HCT116 (cell line): Measurements from ENCODE around the gene LCN1. TPM values are rescaled to one million over a fixed set of nuclear protein-coding genes. Genes with fewer than 3 reads are reported as not detected.

Source experiments
- ATAC-seq: fragments of 200-7000 bp; cut with Tn5 transposase; 2 replicates; pipeline ENCODE4 v1.9.1; 2020; ENCODE audit warnings: mild to moderate bottlenecking, moderate library complexity
- BruUV-seq: library from RNA; stranded (reverse); fragments of 400-500 nt; replicated peaks from 2 replicates; lab custom pipeline; 2021; lab: Mats Ljungman, UMichigan
- CTCF ChIA-PET: fragments of 300-600 bp; sonication (Branson Sonifier 250); formaldehyde crosslinking; loops from one replicate; lab custom pipeline; 2021; ENCODE audit warnings: antibody characterized with exemption; lab: Charles Lee
- POLR2A ChIA-PET: fragments of 300-600, 350-600 bp; sonication (Branson Sonifier 250); formaldehyde crosslinking; loops from one replicate; lab custom pipeline; 2021; ENCODE audit warnings: antibody characterized with exemption; lab: Charles Lee
- RAD21 ChIA-PET, 2 experiments: fragments of 300-600 bp; sonication (Branson Sonifier 250); formaldehyde crosslinking; loops; one replicate each; lab custom pipeline; 2023; ENCODE audit warnings: low total read pairs in 2 of 2; ENCODE audit not compliant: uncharacterized antibody in 2 of 2, unreplicated experiment in 2 of 2, low non-redundant PET in 1 of 2; lab: Charles Lee
- DNase-seq: peaks from one replicate; pipeline ENCODE4 v3.0.0-alpha.2; 2010; ENCODE audit warnings: low read depth, low spot score
- H2AFZ ChIP-seq: fragments of 200-600 bp; shearing (Covaris generic), sonication (generic); 2 replicates; pipeline ENCODE4 v1.6.1; 2017; ENCODE audit warnings: low read depth, mixed run types, mixed read lengths, antibody characterized with exemption, low read length; ENCODE audit not compliant: poor library complexity, severe bottlenecking
- H3K27ac ChIP-seq: 2 replicates; pipeline ENCODE4 v1.5.1; 2012; ENCODE audit warnings: low read depth, low read length
- H3K27me3 ChIP-seq: fragments of 200-600 bp; sonication (generic); 2 replicates; pipeline ENCODE4 v1.6.1; 2016; ENCODE audit warnings: mixed run types, low read length, mixed read lengths; ENCODE audit not compliant: insufficient read depth
- H3K36me3 ChIP-seq, 2 experiments: fragments of 200-500 bp in 1 of 2; fragments of 200-600 bp in 1 of 2; sonication (Bioruptor generic) in 1 of 2; sonication (generic) in 1 of 2; 2 replicates each; pipeline versions ENCODE4 v1.5.1 to v1.6.1; 2014 to 2016; ENCODE audit warnings: low read length in 2 of 2, inconsistent platforms in 1 of 2, mixed read lengths in 1 of 2, mixed run types in 1 of 2; ENCODE audit not compliant: insufficient read depth in 2 of 2, control insufficient read depth in 1 of 2
- H3K4me1 ChIP-seq, 2 experiments: fragments of 200-600 bp in 1 of 2; sonication (generic) in 1 of 2; 2 replicates each; pipeline versions ENCODE4 v1.5.1 to v1.6.1; 2012 to 2017; ENCODE audit warnings: low read length in 2 of 2, inconsistent platforms in 1 of 2, mild to moderate bottlenecking in 1 of 2, mixed read lengths in 1 of 2, mixed run types in 1 of 2, moderate library complexity in 1 of 2; ENCODE audit not compliant: insufficient read depth in 2 of 2, control insufficient read depth in 1 of 2
- H3K4me2 ChIP-seq: fragments of 200-600 bp; sonication (generic); 2 replicates; pipeline ENCODE4 v1.6.1; 2017; ENCODE audit warnings: mixed run types, low read length, mixed read lengths
- H3K4me3 ChIP-seq, 2 experiments: fragments of 200-600 bp in 1 of 2; sonication (generic) in 1 of 2; replicated peaks in 1 of 2; 2 replicates each; pipeline ENCODE4 v1.5.1; 2011 to 2016; ENCODE audit warnings: low read length in 2 of 2, control low read depth in 1 of 2, low read depth in 1 of 2, mild to moderate bottlenecking in 1 of 2, mixed read lengths in 1 of 2, mixed run types in 1 of 2
- H3K79me2 ChIP-seq: fragments of 200-600 bp; sonication (generic); 2 replicates; pipeline ENCODE4 v1.6.1; 2017; ENCODE audit warnings: mild to moderate bottlenecking, mixed run types, low read length, moderate library complexity, mixed read lengths; ENCODE audit not compliant: insufficient read depth
- H3K9ac ChIP-seq: fragments of 200-600 bp; sonication (generic); 2 replicates; pipeline ENCODE4 v1.6.1; 2016; ENCODE audit warnings: low read length, mixed read lengths
- H3K9me2 ChIP-seq: fragments of 200-600 bp; sonication (generic), shearing (Covaris generic); 2 replicates; pipeline ENCODE4 v1.6.1; 2017; ENCODE audit warnings: mixed run types, mild to moderate bottlenecking, moderate library complexity; ENCODE audit not compliant: insufficient read depth
- H3K9me3 ChIP-seq, 2 experiments: fragments of 200-500 bp in 1 of 2; fragments of 200-600 bp in 1 of 2; sonication (Bioruptor generic) in 1 of 2; sonication (generic) in 1 of 2; 2 replicates each; pipeline ENCODE4 v1.6.1; 2014 to 2017; ENCODE audit warnings: low read length in 2 of 2, mixed read lengths in 2 of 2, inconsistent platforms in 1 of 2, low read depth in 1 of 2, mild to moderate bottlenecking in 1 of 2, mixed run types in 1 of 2, moderate library complexity in 1 of 2; ENCODE audit not compliant: control insufficient read depth in 1 of 2, insufficient read depth in 1 of 2
- H4K20me1 ChIP-seq: fragments of 200-600 bp; sonication (generic), shearing (Covaris generic); 2 replicates; pipeline ENCODE4 v1.6.1; 2017; ENCODE audit warnings: mixed run types, mild to moderate bottlenecking, moderate library complexity; ENCODE audit not compliant: insufficient read depth
- ATF3 ChIP-seq: IDR thresholded peaks from 2 replicates; pipeline ENCODE4 v1.6.1; 2012
- CBX3 ChIP-seq: IDR thresholded peaks from 2 replicates; pipeline ENCODE4 v1.6.1; 2012; ENCODE audit warnings: low read depth
- TCF7L2 ChIP-seq: IDR thresholded peaks from 2 replicates; pipeline ENCODE4 v1.7.0; 2011; ENCODE audit warnings: borderline replicate concordance, inconsistent platforms; ENCODE audit not compliant: insufficient read depth, insufficient read length; ENCODE audit errors: extremely low read depth
- YY1 ChIP-seq: IDR thresholded peaks from 2 replicates; pipeline ENCODE4 v1.6.1; 2011; ENCODE audit warnings: low read length, low read depth, moderate library complexity, mild to moderate bottlenecking; ENCODE audit not compliant: insufficient replicate concordance; ENCODE audit errors: extremely low read depth
- ZNF274 ChIP-seq: fragments of 200-500 bp; sonication (Bioruptor generic); IDR thresholded peaks from 2 replicates; pipeline ENCODE4 v1.6.1; 2014; ENCODE audit warnings: mild to moderate bottlenecking, low read depth, low read length, inconsistent platforms
- intact Hi-C: fragments of 100-400 bp; cut with micrococcal nuclease; formaldehyde crosslinking; loops from 2 replicates; pipeline ENCODE4 v1.10.0; 2022
- total RNA-seq: library from RNA; stranded (reverse); gene quantifications from one replicate; pipeline ENCODE4 v1.2.1, GENCODE V29; 2021; ENCODE audit not compliant: unreplicated experiment
- TF ChIP-seq, protein P1 (sequence below): IDR thresholded peaks from 2 replicates; pipeline ENCODE4 v1.6.1; 2012
- TF ChIP-seq, protein P2 (sequence below), 3 experiments: fragments of 200-600 bp in 1 of 3; sonication (generic) in 1 of 3; IDR thresholded peaks in 2 of 3; conservative IDR thresholded peaks in 1 of 3; 2 replicates each; pipeline ENCODE4 v1.5.1; 2012 to 2017; ENCODE audit warnings: low read depth in 2 of 3, low read length in 2 of 3, antibody characterized with exemption in 1 of 3, borderline replicate concordance in 1 of 3, control low read depth in 1 of 3, mild to moderate bottlenecking in 1 of 3, mixed read lengths in 1 of 3, mixed run types in 1 of 3, moderate library complexity in 1 of 3; ENCODE audit not compliant: insufficient read depth in 1 of 3

LCN1 gene
- total RNA-seq, 1 experiment from 2014 or later: not detected

- TF ChIP-seq, protein P1, sequence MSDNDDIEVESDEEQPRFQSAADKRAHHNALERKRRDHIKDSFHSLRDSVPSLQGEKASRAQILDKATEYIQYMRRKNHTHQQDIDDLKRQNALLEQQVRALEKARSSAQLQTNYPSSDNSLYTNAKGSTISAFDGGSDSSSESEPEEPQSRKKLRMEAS: no peak
- no peak for TF ChIP-seq ATF3
- TF ChIP-seq CBX3: no peak
- TF ChIP-seq, protein P2, sequence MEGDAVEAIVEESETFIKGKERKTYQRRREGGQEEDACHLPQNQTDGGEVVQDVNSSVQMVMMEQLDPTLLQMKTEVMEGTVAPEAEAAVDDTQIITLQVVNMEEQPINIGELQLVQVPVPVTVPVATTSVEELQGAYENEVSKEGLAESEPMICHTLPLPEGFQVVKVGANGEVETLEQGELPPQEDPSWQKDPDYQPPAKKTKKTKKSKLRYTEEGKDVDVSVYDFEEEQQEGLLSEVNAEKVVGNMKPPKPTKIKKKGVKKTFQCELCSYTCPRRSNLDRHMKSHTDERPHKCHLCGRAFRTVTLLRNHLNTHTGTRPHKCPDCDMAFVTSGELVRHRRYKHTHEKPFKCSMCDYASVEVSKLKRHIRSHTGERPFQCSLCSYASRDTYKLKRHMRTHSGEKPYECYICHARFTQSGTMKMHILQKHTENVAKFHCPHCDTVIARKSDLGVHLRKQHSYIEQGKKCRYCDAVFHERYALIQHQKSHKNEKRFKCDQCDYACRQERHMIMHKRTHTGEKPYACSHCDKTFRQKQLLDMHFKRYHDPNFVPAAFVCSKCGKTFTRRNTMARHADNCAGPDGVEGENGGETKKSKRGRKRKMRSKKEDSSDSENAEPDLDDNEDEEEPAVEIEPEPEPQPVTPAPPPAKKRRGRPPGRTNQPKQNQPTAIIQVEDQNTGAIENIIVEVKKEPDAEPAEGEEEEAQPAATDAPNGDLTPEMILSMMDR (IDR thresholded peaks at IDR 0.05 in 2 of 3, conservative IDR thresholded peaks at IDR 0.05 in 1 of 3; ENCODE audit: borderline replicate concordance in 1 of 3, insufficient read depth in 1 of 3, low read depth in 2 of 3, low read length in 2 of 3): no peak
Observed at GRCh38 chr9:135523521-135524129, 2.4 kb downstream of the LCN1 start (continued).

- TF ChIP-seq ATF3 (no peak), TCF7L2 (no peak), ZNF274 (no peak), YY1 (no peak)
- TF ChIP-seq, protein P1: no peak
- intact Hi-C loops: no loop called here
- no TSS peak for BruUV-seq
- Histone ChIP-seq H3K27ac (no peak overlapping the region), H3K79me2 (no peaks in the 10 kb centered on the region), H3K27me3 (no peaks in the 10 kb centered on the region), H3K4me3 (no peak overlapping the region), H2AFZ (no peak overlapping the region), H3K36me3 (no peaks in the 10 kb centered on the region), H4K20me1 (no peaks in the 10 kb centered on the region), H3K9me2 (no peaks in the 10 kb centered on the region), H3K4me1 (peaks cover 0 to 9% of the 10 kb centered on the region in 2 experiments; a peak in 3 of 4 replicates), H3K9ac (no peak overlapping the region), H3K4me2 (no peak overlapping the region), H3K9me3 (no peaks in the 10 kb centered on the region)
- POLR2A ChIA-PET: no interaction called here
- ATAC-seq (no peak), DNase-seq (no peak)
- CTCF ChIA-PET: no interaction called here
- RAD21 ChIA-PET: no interaction called here
Observed at GRCh38 chr9:135524130-135524861, 3.1 kb downstream of the LCN1 start.
